OCI-LY7 (cell line): ENCODE data around the gene PHF12. TPM values are rescaled to one million over a fixed set of nuclear protein-coding genes. Genes with fewer than 3 reads are reported as not detected.

Experiments used
- BruUV-seq: library from RNA; stranded (reverse); fragments of 400-500 nt; replicated peaks from 2 replicates; lab custom pipeline; 2021; lab: Mats Ljungman, UMichigan
- CTCF ChIA-PET: fragments of 300-600 bp; sonication (Branson Sonifier 250); formaldehyde crosslinking; loops from one replicate; lab custom pipeline; 2022; ENCODE audit warnings: antibody characterized with exemption; ENCODE audit not compliant: unreplicated experiment; lab: Charles Lee
- POLR2A ChIA-PET: fragments of 300-600 bp; sonication (Branson Sonifier 250); formaldehyde crosslinking; loops from one replicate; lab custom pipeline; 2022; ENCODE audit warnings: antibody characterized with exemption; lab: Charles Lee
- DNase-seq: peaks from one replicate; pipeline ENCODE4 v3.0.0-alpha.2; 2015; ENCODE audit warnings: low spot score
- H2AFZ ChIP-seq: fragments of 200-600 bp; sonication (generic), shearing (Covaris generic); 2 replicates; pipeline ENCODE4 v1.6.1; 2014; ENCODE audit warnings: mild to moderate bottlenecking, antibody characterized with exemption, low read length, moderate library complexity
- H3K27ac ChIP-seq: fragments of 200-600 bp; sonication (generic); 2 replicates; pipeline ENCODE4 v1.5.1; 2014; ENCODE audit warnings: mixed run types, low read depth, mild to moderate bottlenecking, moderate library complexity, low read length, inconsistent platforms; ENCODE audit not compliant: poor library complexity, severe bottlenecking
- H3K36me3 ChIP-seq: fragments of 200-600 bp; sonication (generic); 2 replicates; pipeline ENCODE4 v1.6.1; 2014; ENCODE audit warnings: mild to moderate bottlenecking, antibody characterized with exemption, low read length, moderate library complexity, mixed read lengths; ENCODE audit not compliant: insufficient read depth
- H3K4me1 ChIP-seq: fragments of 200-600 bp; sonication (generic); 2 replicates; pipeline ENCODE4 v1.5.1; 2014; ENCODE audit warnings: mild to moderate bottlenecking, low read length; ENCODE audit not compliant: insufficient read depth, poor library complexity, severe bottlenecking
- H3K4me2 ChIP-seq: fragments of 200-600 bp; sonication (generic); 2 replicates; pipeline ENCODE4 v1.6.1; 2014; ENCODE audit warnings: mild to moderate bottlenecking, low read length
- H3K4me3 ChIP-seq: fragments of 200-600 bp; sonication (generic); 2 replicates; pipeline ENCODE4 v1.5.1; 2014; ENCODE audit warnings: mild to moderate bottlenecking, low read depth, low read length; ENCODE audit not compliant: poor library complexity, severe bottlenecking
- H3K79me2 ChIP-seq: fragments of 200-600 bp; sonication (generic); 2 replicates; pipeline ENCODE4 v1.6.1; 2016; ENCODE audit warnings: low read depth, mild to moderate bottlenecking, low read length, moderate library complexity, mixed read lengths; ENCODE audit not compliant: insufficient read depth
- H3K9me2 ChIP-seq: fragments of 200-600 bp; sonication (generic); 2 replicates; pipeline ENCODE4 v1.6.1; 2016; ENCODE audit warnings: mild to moderate bottlenecking, low read length, mixed read lengths; ENCODE audit not compliant: insufficient read depth
- H3K9me3 ChIP-seq: fragments of 200-600 bp; sonication (generic); 2 replicates; pipeline ENCODE4 v1.6.1; 2014; ENCODE audit warnings: mild to moderate bottlenecking, mixed run types, low read length, mixed read lengths
- H4K20me1 ChIP-seq: fragments of 200-600 bp; sonication (generic); 2 replicates; pipeline ENCODE4 v1.6.1; 2014; ENCODE audit warnings: mild to moderate bottlenecking, antibody characterized with exemption, low read length, moderate library complexity, mixed read lengths; ENCODE audit not compliant: insufficient read depth
- CTCF ChIP-seq: fragments of 200-600 bp; sonication (generic); conservative IDR thresholded peaks from 2 replicates; pipeline ENCODE4 v1.5.1; 2014; ENCODE audit warnings: mild to moderate bottlenecking, antibody characterized with exemption, low read length, moderate library complexity, mixed read lengths
- EZH2phosphoT487 ChIP-seq: fragments of 200-600 bp; sonication (generic); IDR thresholded peaks from 2 replicates; pipeline ENCODE4 v1.6.1; 2018; ENCODE audit warnings: low read depth, borderline replicate concordance, mild to moderate bottlenecking, mixed run types, antibody characterized with exemption, low read length, moderate library complexity, mixed read lengths
- intact Hi-C: fragments of 100-400 bp; cut with micrococcal nuclease; formaldehyde crosslinking; loops from one replicate; pipeline ENCODE4 v1.10.0; 2022; ENCODE audit not compliant: unreplicated experiment
- total RNA-seq, 2 experiments: library from RNA; depleted of rRNA in 1 of 2; stranded (reverse); fragments of >200 nt in 1 of 2; shearing (Covaris generic) in 1 of 2; gene quantifications; 2 replicates each; pipeline ENCODE4 v1.2.3, GENCODE V29; 2014 to 2022

The PHF12 gene
- total RNA-seq, 2 experiments from 2014 or later = 40.6 to 62.5 TPM

GRCh38 chr17:28857905-28858800 lies 93.2 kb downstream of the PHF12 start:
- CTCF ChIA-PET = no interaction called here
- H3K9me3 ChIP-seq = no peaks in the 10 kb centered on the region
- H3K4me3 ChIP-seq = no peak overlapping the region
- intact Hi-C loops = no loop called here
- TF ChIP-seq EZH2phosphoT487 = no peak
- no peak for TF ChIP-seq CTCF
- H4K20me1 ChIP-seq = no peaks in the 10 kb centered on the region
- no peak overlapping the region for H3K27ac ChIP-seq
- peaks cover 15% of the 10 kb centered on the region for H3K4me1 ChIP-seq
- H3K4me2 ChIP-seq = no peak overlapping the region
- H3K36me3 ChIP-seq = peaks cover 39% of the 10 kb centered on the region
- BruUV-seq = no TSS peak
- DNase-seq = no peak
- POLR2A ChIA-PET = no interaction called here
- peaks cover 15% of the 10 kb centered on the region; the same call in 1 of the 2 replicates for H3K79me2 ChIP-seq
- no peak overlapping the region for H2AFZ ChIP-seq
- no peaks in the 10 kb centered on the region for H3K9me2 ChIP-seq

- Histone ChIP-seq H3K79me2 (peaks cover 15% of the 10 kb centered on the region; the same call in 1 of the 2 replicates), H3K27ac (no peak overlapping the region), H3K36me3 (peaks cover 31% of the 10 kb centered on the region), H3K4me2 (peak overlapping the region; percentile 77), H3K9me3 (no peaks in the 10 kb centered on the region), H3K9me2 (no peaks in the 10 kb centered on the region), H2AFZ (no peak overlapping the region), H3K4me3 (peak overlapping the region; percentile 94), H4K20me1 (no peaks in the 10 kb centered on the region), H3K4me1 (peaks cover 15% of the 10 kb centered on the region)
- CTCF ChIA-PET = interaction anchor here (0.6 kb wide), 1 partner anchor 665 kb away, joined by 3 read pairs; no protein-coding TSS in a partner anchor
- no peak for TF ChIP-seq EZH2phosphoT487
- no peak for TF ChIP-seq CTCF
- intact Hi-C loops = no loop called here
- no TSS peak for BruUV-seq
- POLR2A ChIA-PET = interaction anchor here (0.6 to 2.0 kb wide), 7 partner anchors 10 to 170 kb away, joined by 3 to 6 read pairs (median 3); partner anchors contain the start of genes FAM222B and RPL23A
- DNase-seq = no peak
Observed at GRCh38 chr17:28856028-28856574, 95.2 kb downstream of the PHF12 start.
